K562 (cell line): ENCODE data around the gene SFXN5. TPM values are rescaled to one million over a fixed set of nuclear protein-coding genes. Genes with fewer than 3 reads are reported as not detected.
A peak's percentile ranks its signal among the peaks of the same experiment; 100 is the strongest.

Source experiments
- ATAC-seq: fragments of 200-7000 bp; cut with Tn5 transposase; 3 replicates; pipeline ENCODE4 v1.9.1; 2020; ENCODE audit warnings: moderate library complexity
- BruUV-seq: library from RNA; stranded (reverse); fragments of 400-500 nt; replicated peaks from 2 replicates; lab custom pipeline; 2021; lab: Mats Ljungman, UMichigan
- CTCF ChIA-PET: fragments of 300-600 bp; formaldehyde crosslinking; extraction: SDS; loops from one replicate; lab custom pipeline; 2021; ENCODE audit warnings: low intra/inter-chr PET ratio; lab: Yijun Ruan, JAX
- POLR2A ChIA-PET: fragments of 300-600, 350-650 bp; sonication (Branson Sonifier 250); formaldehyde crosslinking; extraction: SDS; loops from one replicate; lab custom pipeline; 2021; ENCODE audit warnings: antibody characterized with exemption, inconsistent platforms; lab: Yijun Ruan, JAX
- DNase-seq, 4 experiments: peaks; one replicate each; pipeline versions ENCODE4 v3.0.0 to v3.0.0-alpha.2; 2011 to 2018; ENCODE audit warnings: low spot score in 3 of 4, mixed read lengths in 3 of 4; ENCODE audit errors: extremely low read depth in 1 of 4
- FAIRE-seq: peaks from 2 replicates; lab custom pipeline; 2011; peaks lifted over from hg19 to GRCh38; lab: Jason Lieb, UNC
- H2AFZ ChIP-seq: 2 replicates; pipeline ENCODE4 v1.6.0; 2011; ENCODE audit warnings: low read depth, low read length, control low read depth, inconsistent platforms
- H3K27ac ChIP-seq: fragments of 200-600 bp; 3 replicates; pipeline ENCODE4 v1.8.0; 2011; ENCODE audit warnings: low read depth, mild to moderate bottlenecking, control low read depth, inconsistent platforms, low read length, moderate library complexity, mixed read lengths; ENCODE audit errors: extremely low read depth
- H3K27me3 ChIP-seq, 2 experiments: fragments of 300-600 bp in 1 of 2; 2 replicates in 1 of 2; 3 replicates in 1 of 2; pipeline versions ENCODE4 v1.6.0 to v1.8.0; 2011; ENCODE audit warnings: inconsistent platforms in 2 of 2, low read length in 2 of 2, mild to moderate bottlenecking in 1 of 2, mixed read lengths in 1 of 2, moderate library complexity in 1 of 2; ENCODE audit not compliant: control insufficient read depth in 2 of 2, insufficient read depth in 2 of 2
- H3K36me3 ChIP-seq: fragments of 300-600 bp; 3 replicates; pipeline ENCODE4 v1.8.0; 2011; ENCODE audit warnings: mild to moderate bottlenecking, low read length, inconsistent platforms; ENCODE audit not compliant: control insufficient read depth, insufficient read depth
- H3K4me1 ChIP-seq, 2 experiments: fragments of 200-600 bp in 1 of 2; replicated peaks in 1 of 2; 2 replicates in 1 of 2; 3 replicates in 1 of 2; pipeline versions ENCODE4 v1.5.1 to v1.8.0; 2011; ENCODE audit warnings: inconsistent platforms in 2 of 2, low read length in 2 of 2, mild to moderate bottlenecking in 1 of 2, mixed read lengths in 1 of 2, moderate library complexity in 1 of 2; ENCODE audit not compliant: control insufficient read depth in 2 of 2, insufficient read depth in 2 of 2
- H3K4me2 ChIP-seq: 2 replicates; pipeline ENCODE4 v1.6.1; 2011; ENCODE audit warnings: low read length, control low read depth, inconsistent platforms, mixed read lengths; ENCODE audit not compliant: insufficient read depth
- H3K4me3 ChIP-seq: fragments of 200-600 bp; sonication (generic), shearing (Covaris generic); 2 replicates; pipeline ENCODE4 v1.5.1; 2016; ENCODE audit warnings: control low read depth, inconsistent platforms
- H3K79me2 ChIP-seq: fragments of 200-600 bp; 3 replicates; pipeline ENCODE4 v1.8.0; 2011; ENCODE audit warnings: low read length, inconsistent platforms; ENCODE audit not compliant: control insufficient read depth, insufficient read depth
- H3K9ac ChIP-seq, 2 experiments: 2 replicates each; pipeline versions ENCODE4 v1.6.0 to v1.6.1; 2011; ENCODE audit warnings: low read depth in 2 of 2, low read length in 2 of 2, control low read depth in 1 of 2, inconsistent platforms in 1 of 2, mild to moderate bottlenecking in 1 of 2, mixed read lengths in 1 of 2; ENCODE audit not compliant: insufficient read depth in 1 of 2
- H3K9me1 ChIP-seq: one replicate; pipeline ENCODE4 v1.6.0; 2011; ENCODE audit warnings: inconsistent platforms, mild to moderate bottlenecking, low read length, moderate library complexity; ENCODE audit not compliant: control insufficient read depth, insufficient read depth
- H3K9me3 ChIP-seq: replicated peaks from 2 replicates; pipeline ENCODE4 v1.5.1; 2011; ENCODE audit warnings: low read depth, low read length, inconsistent platforms; ENCODE audit not compliant: control insufficient read depth, insufficient read depth
- H4K20me1 ChIP-seq: replicated peaks from 2 replicates; pipeline ENCODE4 v1.6.1; 2011; ENCODE audit warnings: low read length, inconsistent platforms, mixed read lengths; ENCODE audit not compliant: control insufficient read depth, insufficient read depth
- ATF6 ChIP-seq: sonication (generic); formaldehyde crosslinking; IDR thresholded peaks from 2 replicates; pipeline ENCODE4 v1.4.0; 2020; ENCODE audit warnings: mild to moderate bottlenecking, missing genetic modification reagents
- DEAF1 ChIP-seq: fragments of 450-650 bp; formaldehyde crosslinking; IDR thresholded peaks from 2 replicates; pipeline ENCODE4 v1.4.0; 2020; ENCODE audit warnings: mild to moderate bottlenecking, moderate library complexity
- HCFC1 ChIP-seq: IDR thresholded peaks from 2 replicates; pipeline ENCODE4 v1.6.1; 2012; ENCODE audit warnings: low read depth, low read length, improper control_type of control experiment
- L3MBTL2 ChIP-seq: fragments of 450-650 bp; IDR thresholded peaks from 2 replicates; pipeline ENCODE4 v1.6.1; 2016; ENCODE audit warnings: mild to moderate bottlenecking, moderate library complexity
- PTBP1 ChIP-seq: fragments of 200-400 bp; formaldehyde crosslinking; IDR thresholded peaks from 2 replicates; pipeline ENCODE4 v1.6.1; 2017; ENCODE audit warnings: low read depth, low read length
- SAFB ChIP-seq: fragments of 200-400 bp; formaldehyde crosslinking; IDR thresholded peaks from 2 replicates; pipeline ENCODE4 v1.6.1; 2017; ENCODE audit warnings: low read depth, low read length, borderline replicate concordance
- TBP ChIP-seq: optimal IDR thresholded peaks from 2 replicates; pipeline ENCODE3; 2011; ENCODE audit warnings: low read depth, low read length, improper control_type of control experiment
- THRB ChIP-seq: fragments of 450-650 bp; formaldehyde crosslinking; conservative IDR thresholded peaks from 2 replicates; pipeline ENCODE4 v1.4.0; 2022; ENCODE audit warnings: mild to moderate bottlenecking, missing genetic modification characterization
- ZNF57 ChIP-seq: fragments of 450-650 bp; formaldehyde crosslinking; IDR thresholded peaks from 2 replicates; pipeline ENCODE4 v1.4.0; 2020; ENCODE audit warnings: mild to moderate bottlenecking, moderate library complexity
- WGBS: fragments of 100-300 bp; shearing (Covaris generic); methylation state at CpG from one replicate; pipeline ENCODE4 v1.1.6; 2016; ENCODE audit warnings: low coverage, mixed read lengths; ENCODE audit not compliant: insufficient coverage; ENCODE audit errors: missing lambda C conversion rate; 5-methylcytosine and 5-hydroxymethylcytosine counted together
- in situ Hi-C: fragments of 300-500 bp; cut with MboI; formaldehyde crosslinking; loops from 4 replicates; pipeline ENCODE4 v1.15.0; 2018; ENCODE audit warnings: inconsistent platforms, mixed read lengths
- intact Hi-C: fragments of 100-400 bp; cut with micrococcal nuclease; formaldehyde crosslinking; loops from 2 replicates; pipeline ENCODE4 v1.14.2; 2022
- polyA plus RNA-seq, 8 experiments: library from polyadenylated mRNA; depleted of rRNA in 4 of 8; stranded (reverse) in 5 of 8; unstranded in 3 of 8; fragments of >200 nt; fragmentation: Nextera tagmentation in 2 of 8; fragmentation: Illumina TruSeq in 1 of 8; extraction: Ambion mirVana in 2 of 8; extraction: Trizol in 1 of 8; gene quantifications; 2 replicates each; pipeline versions ENCODE4 v1.2.1 to v1.2.3, GENCODE V29; 2011 to 2014; ENCODE audit warnings: inconsistent platforms in 1 of 8, missing spikeins in 1 of 8
- total RNA-seq, 7 experiments: library from RNA; depleted of rRNA in 6 of 7; stranded (reverse); fragments of >200 nt in 6 of 7; fragmentation: Illumina TruSeq in 2 of 7; extraction: Trizol in 2 of 7; gene quantifications; 2 replicates each; pipeline versions ENCODE4 v1.2.1 to v1.2.3, GENCODE V29; 2011 to 2021; ENCODE audit warnings: low replicate concordance in 1 of 7

Gene SFXN5
- total and polyA plus RNA-seq, 9 of the 15 experiments (the other 6 are each of a cell fraction or from before 2014, with no cell fraction given): 8.3 to 22.6 (median 16.0) TPM

- intact Hi-C loops: no loop called here
- in situ Hi-C loops: no loop called here
- FAIRE-seq (no peak), ATAC-seq (no peak), DNase-seq (no peak)
- no peaks in the 10 kb centered on the region for H3K79me2 ChIP-seq
- POLR2A ChIA-PET: no interaction called here
- no peaks in the 10 kb centered on the region for H3K4me1 ChIP-seq
- H3K9me3 ChIP-seq: no peaks in the 10 kb centered on the region
- peak overlapping the region in 1 of 2 experiments; percentile 65; a peak in 1 of 4 replicates for H3K9ac ChIP-seq
- peaks cover 11% of the 10 kb centered on the region; the same call in 2 of the 3 replicates for H3K36me3 ChIP-seq
- no peaks in the 10 kb centered on the region for H4K20me1 ChIP-seq
- H2AFZ ChIP-seq: no peak overlapping the region
- no peaks in the 10 kb centered on the region for H3K9me1 ChIP-seq
- 75% methylated on average over 11 of the region's 12 CpGs for WGBS
- CTCF ChIA-PET: no interaction called here
- no peak overlapping the region for H3K4me3 ChIP-seq
- H3K27ac ChIP-seq: no peak overlapping the region
- BruUV-seq: no TSS peak
- H3K4me2 ChIP-seq: no peak overlapping the region
- TF ChIP-seq TBP (no peak), L3MBTL2 (no peak), SAFB (no peak)
- no peaks in the 10 kb centered on the region for H3K27me3 ChIP-seq
Observed at GRCh38 chr2:73020657-73021370, 50.7 kb downstream of the SFXN5 start.

- Histone ChIP-seq H2AFZ (no peak overlapping the region), H3K9me1 (no peaks in the 10 kb centered on the region), H3K4me2 (no peak overlapping the region), H3K27me3 (no peaks in the 10 kb centered on the region), H3K79me2 (no peaks in the 10 kb centered on the region), H3K4me1 (no peaks in the 10 kb centered on the region), H3K9ac (no peak overlapping the region), H3K36me3 (peaks cover 11% of the 10 kb centered on the region; the same call in 2 of the 3 replicates), H3K9me3 (no peaks in the 10 kb centered on the region), H3K4me3 (no peak overlapping the region), H3K27ac (no peak overlapping the region), H4K20me1 (no peaks in the 10 kb centered on the region)
- FAIRE-seq (no peak), DNase-seq (no peak), ATAC-seq (no peak)
- in situ Hi-C loops: no loop called here
- WGBS: 82% methylated on average over 7 of the region's 8 CpGs
- CTCF ChIA-PET: no interaction called here
- intact Hi-C loops: no loop called here
- no TSS peak for BruUV-seq
- POLR2A ChIA-PET: no interaction called here
- TF ChIP-seq PTBP1: no peak
- no peak for TF ChIP-seq ZNF57 (CRISPR knock-in tag)
- no peak for TF ChIP-seq THRB (CRISPR knock-in tag)
- no peak for TF ChIP-seq DEAF1
- TF ChIP-seq ATF6 (CRISPR knock-in tag): no peak
- TF ChIP-seq HCFC1: no peak
Observed at GRCh38 chr2:73020306-73020656, 51.2 kb downstream of the SFXN5 start.
